CD4-positive, alpha-beta T cell treated with Interleukin-2 at 100 ng/mL for 4 hours (primary cell): ENCODE data around the gene SHLD1.
"Not testable (repeated sequence)": the region's sequence is repeated elsewhere in the genome, so short reads cannot be mapped to it uniquely, and the experiment has no call there.

ENCODE experiments used
- DNase-seq: peaks from one replicate; pipeline ENCODE4 v3.0.0-alpha.2; 2020; ENCODE audit warnings: low spot score

Gene SHLD1

GRCh38 chr20:5735845-5736510 is 14.2 kb upstream of the SHLD1 start:
- no peak for DNase-seq

DNA sequence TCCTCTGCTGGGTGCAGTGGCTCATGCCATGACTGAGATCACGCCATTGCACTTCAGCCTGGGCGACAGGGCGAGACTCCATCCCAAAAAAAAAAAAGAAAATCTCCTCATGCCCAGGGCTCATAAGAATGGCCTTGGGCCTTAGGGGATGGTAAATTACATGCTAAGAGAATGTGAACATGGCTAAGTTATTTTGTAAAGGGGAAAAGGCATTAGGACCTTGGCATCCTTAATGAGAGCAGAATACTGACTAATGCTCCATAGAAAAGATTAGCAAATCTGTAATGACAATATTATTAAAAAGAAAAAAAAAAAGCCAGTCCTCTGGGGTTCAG is 12.6 kb upstream of the SHLD1 start:
- no peak for DNase-seq

- no peak for DNase-seq
Observed at GRCh38 chr20:5737966-5738365, 12.2 kb upstream of the SHLD1 start.

- not testable (repeated sequence) for DNase-seq
Observed at GRCh38 chr20:5740643-5741042, 9.6 kb upstream of the SHLD1 start.

DNA sequence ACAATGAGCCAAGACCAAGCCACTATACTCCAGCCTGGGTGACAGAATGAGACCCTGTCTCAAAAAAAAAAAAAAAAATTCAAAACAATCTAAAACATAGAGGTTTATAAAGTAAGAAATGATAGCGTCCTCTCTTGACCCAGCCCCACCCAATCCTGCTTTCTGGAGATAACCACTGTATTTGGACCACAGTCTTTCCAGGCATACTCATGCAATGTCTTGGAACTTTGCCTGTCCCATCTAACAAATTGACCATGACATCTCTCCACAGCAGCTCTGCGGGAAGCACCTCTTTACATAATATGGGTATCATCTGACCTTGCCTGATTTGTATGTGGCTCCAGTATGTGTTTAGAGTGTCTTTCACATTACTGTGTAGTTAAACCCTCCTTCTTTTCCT is 9.1 kb upstream of the SHLD1 start:
- DNase-seq, result no peak

DNA sequence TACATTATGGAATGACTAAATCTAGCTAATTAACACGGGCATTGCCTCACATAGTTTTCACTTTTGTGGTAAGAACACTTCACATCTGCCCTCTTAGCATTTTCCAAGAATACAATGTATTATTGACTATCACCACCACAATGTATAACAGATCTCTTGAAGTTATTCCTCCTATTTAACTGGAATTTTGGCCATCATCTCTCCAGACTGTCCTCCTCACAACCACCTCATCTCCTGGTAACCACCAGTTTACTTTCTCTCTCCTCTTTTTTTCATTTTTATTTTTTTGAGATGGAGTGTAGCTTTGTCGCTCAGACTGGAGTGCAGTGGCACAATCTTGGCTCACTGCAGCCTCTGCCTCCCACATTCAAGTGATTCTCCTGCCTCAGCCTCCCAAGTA is 8.2 kb upstream of the SHLD1 start:
- DNase-seq, result no peak

GRCh38 chr20:5745416-5746030 is 4.7 kb upstream of the SHLD1 start:
- no peak for DNase-seq

DNA sequence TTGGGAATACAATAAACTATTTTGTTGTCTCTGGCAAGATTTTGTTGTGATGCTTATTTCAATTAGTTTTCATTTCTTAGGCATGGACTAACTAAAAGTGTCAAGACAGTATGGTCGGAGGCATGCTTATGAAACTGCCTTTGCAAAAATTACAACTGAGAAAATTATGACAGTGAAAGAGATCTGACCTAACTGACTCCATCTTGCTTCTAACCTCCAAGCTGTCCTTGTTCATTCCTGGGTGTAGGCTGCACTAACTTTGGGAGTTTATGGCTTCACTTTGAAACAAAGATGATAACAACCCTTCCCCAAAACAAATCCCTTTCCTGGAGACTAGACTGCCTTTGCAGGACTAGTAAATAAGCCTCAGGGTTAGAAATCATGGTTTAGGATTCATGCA is 4.1 kb upstream of the SHLD1 start:
- DNase-seq, result no peak

GRCh38 chr20:5748246-5748645 is 2.0 kb upstream of the SHLD1 start:
- DNase-seq, result no peak

DNA sequence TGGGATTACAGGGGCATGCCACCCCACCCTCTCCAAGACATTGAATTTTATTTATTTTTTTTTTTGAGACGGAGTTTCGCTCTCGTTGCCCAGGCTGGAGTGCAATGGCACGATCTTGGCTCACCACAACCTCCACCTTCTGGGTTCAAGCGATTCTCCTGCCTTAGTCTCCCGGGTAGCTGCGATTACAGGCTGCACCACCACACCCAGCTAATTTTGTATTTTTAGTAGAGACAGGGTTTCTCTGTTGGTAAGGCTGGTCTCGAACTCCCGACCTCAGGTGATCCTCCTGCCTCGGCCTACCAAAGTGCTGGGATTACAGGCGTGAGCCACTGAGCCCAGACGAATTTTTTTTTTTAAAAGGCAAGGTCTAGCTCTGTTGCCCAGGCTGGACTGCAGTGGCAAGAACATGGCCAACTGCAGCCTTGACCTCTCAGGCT is 669 bp upstream of the SHLD1 start:
- DNase-seq, result not testable (repeated sequence)

DNA sequence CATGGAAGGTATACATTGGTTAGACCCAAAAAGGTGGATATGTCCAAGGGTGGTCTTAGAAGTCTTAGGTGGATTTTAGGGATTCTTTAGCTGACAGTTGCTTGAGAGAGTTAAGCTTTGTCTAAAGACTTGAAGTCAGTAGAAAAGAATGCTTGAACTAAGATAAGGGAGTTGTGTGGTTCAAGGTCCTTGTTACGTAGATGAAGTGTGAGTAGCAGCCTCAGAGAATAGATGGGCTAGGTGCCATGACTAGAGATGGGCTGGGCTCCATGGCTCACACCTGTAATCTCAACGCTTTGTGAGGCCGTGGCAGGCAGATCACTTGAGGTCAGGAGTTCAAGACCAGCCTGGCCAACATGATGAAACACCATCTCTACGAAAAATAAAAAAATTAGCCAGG is 1.7 kb downstream of the SHLD1 start:
- no peak for DNase-seq

DNA sequence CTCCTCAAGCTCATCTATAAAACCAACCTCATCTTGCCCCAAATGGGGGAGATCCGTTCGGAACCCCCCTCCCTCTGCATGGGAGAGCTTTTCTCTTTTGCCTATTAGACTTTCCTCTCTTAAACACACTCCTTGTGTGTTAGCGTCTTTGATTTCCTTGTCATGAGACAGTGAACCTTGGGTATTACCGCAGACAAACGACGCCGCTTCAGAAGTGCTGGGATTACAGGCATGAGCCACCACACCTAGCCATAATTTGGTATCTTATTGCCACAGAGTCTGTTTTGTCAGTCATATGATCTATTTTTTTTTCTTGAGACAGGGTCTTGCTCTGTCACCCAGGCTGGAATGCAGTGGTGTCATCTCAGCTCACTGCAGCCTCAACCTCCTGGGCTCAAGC is 3.6 kb downstream of the SHLD1 start:
- no peak for DNase-seq

- no peak for DNase-seq
Observed at GRCh38 chr20:5757949-5758348, 7.7 kb downstream of the SHLD1 start.

DNA sequence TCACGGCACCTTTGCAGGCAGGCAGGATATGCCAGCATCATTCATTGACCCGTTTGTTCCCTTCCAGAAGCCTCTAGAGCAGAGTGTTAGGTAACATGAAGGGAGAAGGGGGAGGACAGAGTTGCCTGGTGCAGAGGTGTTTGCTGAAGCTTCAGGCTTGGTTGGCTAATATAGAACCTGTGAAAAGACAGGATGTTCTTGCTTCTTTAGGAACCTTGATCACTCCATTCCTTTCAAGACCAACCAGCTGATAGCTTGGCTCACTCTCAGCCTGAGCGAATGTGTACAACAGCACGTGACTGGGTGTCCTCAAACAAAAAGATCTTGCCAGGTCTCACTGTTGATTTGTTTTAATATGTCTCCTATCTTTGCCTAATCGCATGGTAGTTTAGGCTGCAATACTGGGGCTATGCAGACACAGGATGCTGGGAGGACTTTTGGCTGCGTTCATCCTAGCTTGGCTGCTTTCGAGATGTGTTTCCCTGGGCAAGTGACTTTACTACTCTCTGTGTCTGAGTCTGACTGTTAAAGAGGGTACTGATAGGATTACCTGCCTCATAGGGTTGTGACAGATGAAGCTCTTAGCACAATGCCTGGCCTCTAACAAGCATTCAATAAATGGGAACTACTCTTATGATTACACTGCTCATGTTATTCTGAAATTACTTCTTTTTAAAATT is 16.0 kb downstream of the SHLD1 start:
- no peak for DNase-seq

DNA sequence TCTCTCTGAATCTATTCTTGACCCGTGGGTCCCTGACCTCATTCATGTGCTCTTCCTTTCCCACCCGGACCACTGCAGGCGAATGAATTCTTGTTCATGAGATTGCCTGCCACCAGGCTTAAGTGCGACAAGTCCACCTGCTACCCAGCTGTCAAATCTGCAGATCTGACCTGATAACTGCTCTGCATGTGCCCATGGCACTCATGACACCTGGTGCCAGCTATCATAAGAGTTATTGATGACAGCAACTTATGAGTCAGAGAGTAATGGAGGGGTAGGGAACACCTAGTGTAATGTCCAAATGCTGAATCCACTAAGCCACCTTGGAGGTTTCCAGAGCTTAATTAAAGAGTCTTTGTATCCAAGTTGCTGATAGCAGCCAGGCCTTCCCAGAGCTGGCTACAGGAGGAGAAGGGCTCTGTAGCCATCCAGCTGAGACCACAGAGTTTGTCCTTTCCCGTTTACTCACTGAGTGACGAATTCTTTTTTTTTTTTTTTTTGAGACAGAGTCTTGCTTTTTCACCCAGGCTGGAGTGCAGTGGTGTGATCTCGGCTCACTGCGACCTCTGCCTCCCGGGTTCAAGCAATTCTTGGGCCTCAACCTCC is 17.4 kb downstream of the SHLD1 start:
- DNase-seq, result no peak

DNA sequence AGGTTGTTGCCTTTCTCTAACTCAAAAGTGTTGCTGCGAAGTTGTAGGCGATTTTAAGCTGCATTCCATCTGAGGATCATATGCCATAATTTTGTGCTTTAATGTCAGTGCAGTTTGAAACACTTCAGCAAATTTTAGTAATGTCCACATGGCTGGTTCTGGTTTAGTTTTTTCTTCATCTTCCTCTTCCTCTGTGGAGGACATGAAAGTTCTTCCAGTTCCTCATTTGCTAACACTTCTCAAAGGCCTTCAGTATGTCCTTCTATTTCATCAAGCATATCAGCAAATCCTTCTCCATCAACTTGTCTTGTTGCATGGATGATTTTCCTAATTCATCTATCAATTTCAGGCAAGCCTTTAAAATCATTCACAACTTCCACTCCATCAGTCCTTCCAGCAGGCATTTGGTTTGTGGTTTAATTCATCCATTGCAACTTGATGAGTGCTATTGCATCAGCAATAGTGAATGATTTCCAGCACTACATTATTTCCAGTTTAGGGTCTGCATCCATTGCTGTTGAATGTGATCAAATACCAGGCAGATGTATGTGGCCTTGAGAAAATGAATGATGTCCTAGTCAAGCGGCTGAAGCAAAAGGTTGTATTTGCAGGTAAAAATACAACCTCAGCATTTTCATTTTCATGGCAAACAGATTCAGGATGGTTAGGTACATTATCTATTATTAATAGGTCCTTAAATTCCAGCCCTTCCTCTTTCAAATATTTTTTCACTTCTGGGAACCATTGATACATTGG is 20.2 kb downstream of the SHLD1 start:
- no peak for DNase-seq

GRCh38 chr20:5770987-5771318 is 20.8 kb downstream of the SHLD1 start:
- no peak for DNase-seq

GRCh38 chr20:5772704-5773103 is 22.5 kb downstream of the SHLD1 start:
- no peak for DNase-seq

- DNase-seq, result no peak
Observed at GRCh38 chr20:5773589-5773988, 23.4 kb downstream of the SHLD1 start.

GRCh38 chr20:5776077-5776476 is 25.9 kb downstream of the SHLD1 start:
- no peak for DNase-seq

- DNase-seq, result no peak
Observed at GRCh38 chr20:5779071-5779900, 29.1 kb downstream of the SHLD1 start.

- DNase-seq, result no peak
Observed at GRCh38 chr20:5780846-5781217, 30.6 kb downstream of the SHLD1 start.
